DND-41 (cell line): ENCODE data around the gene PILRA.
A peak's percentile ranks its signal among the peaks of the same experiment; 100 is the strongest.

Experiments used
- ATAC-seq: fragments of 200-7000 bp; cut with Tn5 transposase; 3 replicates; pipeline ENCODE4 v1.9.1; 2021; ENCODE audit warnings: low read depth; ENCODE audit not compliant: insufficient read depth
- DNase-seq: peaks from one replicate; pipeline ENCODE4 v3.0.0-alpha.2; 2020
- H2AFZ ChIP-seq: 2 replicates; pipeline ENCODE4 v1.6.0; 2012; ENCODE audit warnings: low read depth, low read length
- H3K27ac ChIP-seq: 2 replicates; pipeline ENCODE4 v1.5.1; 2012; ENCODE audit warnings: low read length, inconsistent platforms
- H3K27me3 ChIP-seq: fragments of 200-600 bp; sonication (generic); 2 replicates; pipeline ENCODE4 v1.6.0; 2012; ENCODE audit warnings: low read length, mild to moderate bottlenecking, inconsistent platforms; ENCODE audit not compliant: insufficient read depth, poor library complexity
- H3K36me3 ChIP-seq: 2 replicates; pipeline ENCODE4 v1.5.1; 2012; ENCODE audit warnings: low read length, inconsistent platforms; ENCODE audit not compliant: insufficient read depth
- H3K4me1 ChIP-seq: 2 replicates; pipeline ENCODE4 v1.5.1; 2012; ENCODE audit warnings: mild to moderate bottlenecking, low read length; ENCODE audit not compliant: insufficient read depth
- H3K4me2 ChIP-seq: 2 replicates; pipeline ENCODE4 v1.6.0; 2012; ENCODE audit warnings: mild to moderate bottlenecking, moderate library complexity, low read length, inconsistent platforms; ENCODE audit not compliant: insufficient read depth
- H3K4me3 ChIP-seq, 2 experiments: fragments of 200-600 bp in 1 of 2; shearing (Covaris generic) in 1 of 2; 2 replicates each; pipeline ENCODE4 v1.5.1; 2012 to 2016; ENCODE audit warnings: inconsistent platforms in 2 of 2, low read length in 2 of 2, mild to moderate bottlenecking in 2 of 2, low read depth in 1 of 2, moderate library complexity in 1 of 2
- H3K79me2 ChIP-seq: 2 replicates; pipeline ENCODE4 v1.6.0; 2012; ENCODE audit warnings: low read length, inconsistent platforms; ENCODE audit not compliant: insufficient read depth
- H3K9ac ChIP-seq: 2 replicates; pipeline ENCODE4 v1.6.0; 2012; ENCODE audit warnings: low read depth, mild to moderate bottlenecking, inconsistent platforms, low read length, moderate library complexity
- H3K9me3 ChIP-seq: 2 replicates; pipeline ENCODE4 v1.5.1; 2012; ENCODE audit warnings: low read length, moderate library complexity, mild to moderate bottlenecking, inconsistent platforms; ENCODE audit not compliant: insufficient read depth, severe bottlenecking
- H4K20me1 ChIP-seq: 2 replicates; pipeline ENCODE4 v1.6.0; 2012; ENCODE audit warnings: low read length; ENCODE audit not compliant: insufficient read depth
- CTCF ChIP-seq: IDR thresholded peaks from 2 replicates; pipeline ENCODE4 v1.5.1; 2012; ENCODE audit warnings: borderline replicate concordance, low read length, moderate library complexity, mild to moderate bottlenecking; ENCODE audit not compliant: poor library complexity, severe bottlenecking; ENCODE audit errors: extremely low read depth
- EZH2 ChIP-seq: IDR thresholded peaks from 3 replicates; pipeline ENCODE4 v1.6.1; 2012; ENCODE audit warnings: borderline replicate concordance, low read depth, mild to moderate bottlenecking, moderate library complexity, low read length, inconsistent platforms; ENCODE audit not compliant: severe bottlenecking

The PILRA gene

GRCh38 chr7:100428967-100429636, 55.8 kb downstream of the PILRA start:
- Histone ChIP-seq H3K79me2 (peaks cover 45% of the 10 kb centered on the region), H3K36me3 (peaks cover 38% of the 10 kb centered on the region)

GRCh38 chr7:100429637-100430492, 56.6 kb downstream of the PILRA start, which contains the start of gene MEPCE:
Gene MEPCE (plus strand): TSS chr7:100429831. CDS start chr7:100430019, 188 bp downstream.
- H2AFZ ChIP-seq = peak within 1 kb of the TSS; percentile 80
- TF ChIP-seq CTCF (no peak), EZH2 (no peak)
- peaks cover 52% of the 10 kb centered on the region for H3K79me2 ChIP-seq

More at GRCh38 chr7:100428967-100429636, 55.8 kb downstream of the PILRA start:
- TF ChIP-seq EZH2 (no peak), CTCF (peak; percentile 28)
- no peaks in the 10 kb centered on the region for H3K9me3 ChIP-seq
- H3K27ac ChIP-seq = peak overlapping the region; percentile 100
- ATAC-seq (peak; percentile 62), DNase-seq (peak; percentile 100)
- peaks cover 45% of the 10 kb centered on the region for H3K4me1 ChIP-seq
- peaks cover 38% of the 10 kb centered on the region for H4K20me1 ChIP-seq
- H3K4me2 ChIP-seq = peak overlapping the region; percentile 87
- peak overlapping the region; percentile 80 for H2AFZ ChIP-seq
- peak overlapping the region; percentile 98 for H3K9ac ChIP-seq
- peak overlapping the region; percentile 66 to 71; a peak in 3 of 4 replicates for H3K4me3 ChIP-seq
- H3K27me3 ChIP-seq = no peaks in the 10 kb centered on the region

GRCh38 chr7:100430493-100431285, 57.4 kb downstream of the PILRA start:
- Histone ChIP-seq H3K79me2 (peaks cover 60% of the 10 kb centered on the region), H3K4me3 (peak overlapping the region; percentile 66; a peak in 3 of 4 replicates), H3K4me1 (peaks cover 58% of the 10 kb centered on the region), H2AFZ (no peak overlapping the region), H3K27ac (peak overlapping the region; percentile 100), H3K9ac (peak overlapping the region; percentile 98), H3K27me3 (no peaks in the 10 kb centered on the region), H4K20me1 (peaks cover 47% of the 10 kb centered on the region), H3K36me3 (peaks cover 54% of the 10 kb centered on the region), H3K9me3 (no peaks in the 10 kb centered on the region), H3K4me2 (peak overlapping the region; percentile 87)
- TF ChIP-seq EZH2 (no peak), CTCF (no peak)
- DNase-seq (no peak), ATAC-seq (no peak)

More at GRCh38 chr7:100429637-100430492, 56.6 kb downstream of the PILRA start, which contains the start of gene MEPCE:
- Histone ChIP-seq H3K27ac (peak within 1 kb of the TSS; percentile 100), H4K20me1 (peaks cover 45% of the 10 kb centered on the region), H3K4me2 (peak within 1 kb of the TSS; percentile 87), H3K4me1 (peaks cover 53% of the 10 kb centered on the region), H3K4me3 (peak within 1 kb of the TSS; percentile 66 to 71; a peak in 3 of 4 replicates), H3K36me3 (peaks cover 46% of the 10 kb centered on the region), H3K27me3 (no peaks in the 10 kb centered on the region), H3K9me3 (no peaks in the 10 kb centered on the region), H3K9ac (peak within 1 kb of the TSS; percentile 98)
- DNase-seq (peak; percentile 99), ATAC-seq (peak; percentile 64)
